Skeletal muscle tissue (tissue), 4 donors: ENCODE results near the gene ICE1. TPM values are rescaled to one million over a fixed set of nuclear protein-coding genes. Genes with fewer than 3 reads are reported as not detected.

ENCODE experiments used
- H3K27ac ChIP-seq: one replicate; pipeline ENCODE4 v1.7.0; 2013; ENCODE audit warnings: mild to moderate bottlenecking, low read depth, low read length, inconsistent platforms
- H3K27me3 ChIP-seq, 3 donors: one replicate each; pipeline ENCODE4 v1.7.0; 2013; ENCODE audit warnings: low read length in 3 of 3; ENCODE audit not compliant: control insufficient read depth in 3 of 3, insufficient read depth in 3 of 3
- H3K36me3 ChIP-seq, 3 donors: one replicate each; pipeline ENCODE4 v1.7.0; 2013; ENCODE audit warnings: low read length in 3 of 3; ENCODE audit not compliant: control insufficient read depth in 3 of 3, insufficient read depth in 3 of 3
- H3K4me1 ChIP-seq, 3 donors: one replicate each; pipeline ENCODE4 v1.7.0; 2013; ENCODE audit warnings: low read length in 3 of 3, mild to moderate bottlenecking in 3 of 3; ENCODE audit not compliant: control insufficient read depth in 3 of 3, insufficient read depth in 3 of 3
- H3K4me3 ChIP-seq, 3 donors: one replicate each; pipeline ENCODE4 v1.7.0; 2013; ENCODE audit warnings: low read length in 3 of 3
- H3K9ac ChIP-seq, 3 donors: one replicate each; pipeline ENCODE4 v1.7.0; 2013; ENCODE audit warnings: low read length in 3 of 3, mild to moderate bottlenecking in 3 of 3, moderate library complexity in 2 of 3, low read depth in 1 of 3
- H3K9me3 ChIP-seq, 3 donors: one replicate each; pipeline ENCODE4 v1.7.0; 2013; ENCODE audit warnings: low read length in 3 of 3; ENCODE audit not compliant: control insufficient read depth in 3 of 3
- total RNA-seq: library from RNA; depleted of rRNA; stranded (reverse); fragments of >200 nt; gene quantifications from one replicate; pipeline ENCODE4 v1.2.3, GENCODE V29; 2014
- donor health status: Osteomylitis.

ICE1 gene
- total RNA-seq, 1 donor from 2014 or later = 23.0 TPM

GRCh38 chr5:5418006-5418405 is 4.5 kb upstream of the ICE1 start:
- Histone ChIP-seq H3K36me3 (no peaks in the 10 kb centered on the region), H3K4me3 (no peak overlapping the region), H3K4me1 (peaks cover 6 to 15% (median 10%) of the 10 kb centered on the region in 3 donors), H3K9me3 (no peaks in the 10 kb centered on the region), H3K27me3 (no peaks in the 10 kb centered on the region), H3K27ac (no peak overlapping the region), H3K9ac (no peak overlapping the region)

- no peak overlapping the region for H3K9ac ChIP-seq
- H3K4me1 ChIP-seq = peaks cover 13 to 22% (median 17%) of the 10 kb centered on the region in 3 donors
These were observed 3.7 kb upstream of the ICE1 start for GRCh38 chr5:5418764-5419163.

GRCh38 chr5:5419291-5420210 is 2.9 kb upstream of the ICE1 start:
- Histone ChIP-seq H3K9ac (peak overlapping the region; percentile 23 to 46 (median 32)), H3K9me3 (no peaks in the 10 kb centered on the region), H3K4me3 (no peak overlapping the region), H3K27ac (no peak overlapping the region), H3K4me1 (peaks cover 20 to 30% (median 25%) of the 10 kb centered on the region in 3 donors), H3K27me3 (no peaks in the 10 kb centered on the region), H3K36me3 (no peaks in the 10 kb centered on the region)

More at GRCh38 chr5:5418764-5419163, 3.7 kb upstream of the ICE1 start:
- Histone ChIP-seq H3K27me3 (no peaks in the 10 kb centered on the region), H3K36me3 (no peaks in the 10 kb centered on the region), H3K9me3 (no peaks in the 10 kb centered on the region), H3K27ac (no peak overlapping the region), H3K4me3 (no peak overlapping the region)

- no peaks in the 10 kb centered on the region for H3K9me3 ChIP-seq
- peaks cover 24 to 37% (median 32%) of the 10 kb centered on the region in 3 donors for H3K4me1 ChIP-seq
- H3K4me3 ChIP-seq = no peak overlapping the region
- no peaks in the 10 kb centered on the region for H3K27me3 ChIP-seq
- peaks cover 0 to 2% (median 0%) of the 10 kb centered on the region in 3 donors for H3K36me3 ChIP-seq
- no peak overlapping the region for H3K9ac ChIP-seq
- H3K27ac ChIP-seq = no peak overlapping the region
These were observed 2.2 kb upstream of the ICE1 start for GRCh38 chr5:5420251-5420650.

- Histone ChIP-seq H3K4me1 (peaks cover 26 to 41% (median 37%) of the 10 kb centered on the region in 3 donors), H3K4me3 (peak overlapping the region; percentile 87 to 91 (median 90)), H3K27me3 (no peaks in the 10 kb centered on the region), H3K9me3 (no peaks in the 10 kb centered on the region), H3K36me3 (peaks cover 0 to 2% (median 0%) of the 10 kb centered on the region in 3 donors), H3K27ac (peak overlapping the region; percentile 97), H3K9ac (peak overlapping the region; percentile 91 to 95 (median 92))
These were observed 1.1 kb upstream of the ICE1 start for GRCh38 chr5:5421149-5421960.

GRCh38 chr5:5422819-5423515 is 490 bp downstream of the ICE1 start:
- peak overlapping the region; percentile 84 to 92 (median 91) for H3K9ac ChIP-seq
- peak overlapping the region; percentile 80 to 91 (median 90) for H3K4me3 ChIP-seq
- no peaks in the 10 kb centered on the region for H3K9me3 ChIP-seq
- H3K27ac ChIP-seq = peak overlapping the region; percentile 97
- peaks cover 0 to 2% (median 0%) of the 10 kb centered on the region in 3 donors for H3K36me3 ChIP-seq
- no peaks in the 10 kb centered on the region for H3K27me3 ChIP-seq
- peaks cover 26 to 48% (median 44%) of the 10 kb centered on the region in 3 donors for H3K4me1 ChIP-seq

- H3K27me3 ChIP-seq = no peaks in the 10 kb centered on the region
- H3K9ac ChIP-seq = peak overlapping the region; percentile 84 to 92 (median 91)
- no peaks in the 10 kb centered on the region for H3K9me3 ChIP-seq
- H3K4me1 ChIP-seq = peaks cover 26 to 52% (median 45%) of the 10 kb centered on the region in 3 donors
- H3K4me3 ChIP-seq = peak overlapping the region; percentile 80 to 91 (median 90)
- H3K27ac ChIP-seq = no peak overlapping the region
- H3K36me3 ChIP-seq = peaks cover 0 to 2% (median 0%) of the 10 kb centered on the region in 3 donors
These were observed 1.1 kb downstream of the ICE1 start for GRCh38 chr5:5423586-5423985.

- Histone ChIP-seq H3K27me3 (no peaks in the 10 kb centered on the region), H3K9ac (peak overlapping the region in 1 of 3 donors; percentile 26), H3K4me1 (peaks cover 35 to 64% (median 51%) of the 10 kb centered on the region in 3 donors), H3K27ac (no peak overlapping the region), H3K9me3 (no peaks in the 10 kb centered on the region), H3K36me3 (peaks cover 0 to 2% (median 0%) of the 10 kb centered on the region in 3 donors), H3K4me3 (peak overlapping the region in 2 of 3 donors; percentile 22 to 25)
These were observed 2.3 kb downstream of the ICE1 start for GRCh38 chr5:5424736-5425135.

- Histone ChIP-seq H3K4me1 (peaks cover 33 to 56% (median 54%) of the 10 kb centered on the region in 3 donors), H3K27ac (no peak overlapping the region), H3K36me3 (no peaks in the 10 kb centered on the region), H3K27me3 (no peaks in the 10 kb centered on the region), H3K9me3 (no peaks in the 10 kb centered on the region), H3K9ac (no peak overlapping the region), H3K4me3 (no peak overlapping the region)
These were observed 7.7 kb downstream of the ICE1 start for GRCh38 chr5:5430136-5430535.
